HG03378 (cell line): ENCODE measurements around the gene CNTNAP3B.
"Not testable (repeated sequence)": the region's sequence is repeated elsewhere in the genome, so short reads cannot be mapped to it uniquely, and the experiment has no call there.

Experiments used
- ATAC-seq: cut with Tn5 transposase; IDR thresholded peaks from one replicate; pipeline ENCODE4 v1.9.1; 2021; ENCODE audit warnings: mild to moderate bottlenecking, moderate library complexity; ENCODE audit not compliant: unreplicated experiment

CNTNAP3B gene

DNA sequence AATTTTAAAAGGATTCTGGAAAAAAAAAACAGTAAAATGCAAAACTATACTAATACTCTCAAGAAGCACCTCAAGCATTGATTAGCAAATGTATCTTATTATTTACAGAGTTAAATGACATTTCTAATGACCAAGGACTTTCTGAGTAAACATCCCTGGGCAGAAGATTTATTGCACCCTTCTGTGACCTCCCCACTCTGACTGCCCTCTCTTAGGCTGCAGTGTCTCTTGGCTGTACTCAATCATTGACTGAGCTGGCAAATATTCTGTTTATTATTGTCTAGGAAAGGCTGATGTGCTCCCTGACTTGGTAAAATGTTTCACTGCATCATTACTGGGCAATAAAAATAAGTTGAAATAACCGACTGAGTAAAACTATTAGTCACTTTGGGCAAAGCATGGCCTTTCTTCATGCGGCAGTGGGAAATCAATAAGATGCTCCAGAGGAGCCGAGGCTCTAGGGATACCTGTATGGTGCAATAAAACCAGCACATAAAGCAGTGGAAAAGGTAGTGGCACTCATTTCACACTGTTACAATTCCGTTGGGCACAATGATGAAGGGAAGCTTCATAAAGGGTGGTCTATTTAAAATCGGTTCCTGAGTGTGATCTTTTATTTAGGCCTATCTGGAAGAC lies 151.1 kb downstream of the CNTNAP3B start:
- ATAC-seq: not testable (repeated sequence)

DNA sequence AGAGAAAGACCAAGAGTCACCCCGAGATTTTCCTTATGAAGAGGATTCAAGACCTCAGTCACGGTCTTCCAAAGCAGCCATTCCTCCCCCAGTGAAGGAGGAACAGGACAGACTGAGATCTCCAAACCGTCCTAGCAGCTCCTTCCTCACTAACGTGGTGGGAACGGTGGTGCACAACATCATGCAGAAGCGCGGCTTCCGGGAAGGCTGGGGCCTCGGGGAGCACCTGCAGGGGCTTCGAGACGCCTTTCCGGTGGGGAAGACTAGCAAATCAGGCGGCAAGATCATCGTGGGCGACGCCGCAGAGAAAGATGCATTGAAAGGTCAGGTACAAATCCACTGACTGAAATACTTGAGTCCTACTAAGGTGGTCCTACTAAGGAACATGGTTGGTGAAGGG lies 154.3 kb downstream of the CNTNAP3B start:
- ATAC-seq: not testable (repeated sequence)

DNA sequence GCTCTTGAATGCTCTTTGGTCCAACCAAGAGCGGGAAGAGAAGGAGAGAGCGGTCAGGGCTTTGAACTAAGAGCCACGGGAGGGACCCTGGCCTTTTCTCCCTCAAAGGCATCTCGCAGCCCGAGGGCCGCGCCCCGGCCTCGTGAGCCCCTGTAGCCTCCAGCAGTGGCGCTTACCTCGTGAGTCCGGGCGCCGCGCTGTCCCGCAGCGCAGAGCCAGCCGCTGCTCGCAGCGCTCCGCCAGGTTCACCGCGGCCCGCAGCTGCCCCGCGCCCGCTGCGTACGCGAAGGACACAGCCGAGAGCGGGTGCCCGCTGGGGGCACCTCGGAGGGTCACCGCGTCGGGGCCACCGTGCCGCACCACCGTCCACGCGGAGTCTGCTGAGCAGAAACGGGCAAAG lies 176.2 kb downstream of the CNTNAP3B start:
- not testable (repeated sequence) for ATAC-seq

DNA sequence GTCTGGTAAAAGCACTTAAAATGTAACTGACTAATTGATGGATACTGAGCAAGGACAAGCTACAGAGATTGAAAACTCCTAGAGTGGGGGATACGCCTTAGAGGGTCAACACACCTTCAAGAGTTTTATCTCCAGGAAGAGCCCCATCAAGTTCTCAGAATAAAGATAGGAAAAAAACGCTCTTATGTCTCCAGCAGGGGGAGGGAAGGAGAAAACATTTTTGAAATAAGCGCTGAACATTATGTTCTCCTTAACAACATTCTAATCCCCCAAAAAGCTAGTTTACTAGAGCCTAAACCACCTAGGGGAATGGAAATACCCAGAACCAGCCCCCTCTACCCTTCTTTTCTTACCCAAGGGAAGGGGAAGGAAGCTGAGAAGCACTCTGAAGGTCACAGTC lies 187.5 kb downstream of the CNTNAP3B start:
- ATAC-seq: not testable (repeated sequence)

DNA sequence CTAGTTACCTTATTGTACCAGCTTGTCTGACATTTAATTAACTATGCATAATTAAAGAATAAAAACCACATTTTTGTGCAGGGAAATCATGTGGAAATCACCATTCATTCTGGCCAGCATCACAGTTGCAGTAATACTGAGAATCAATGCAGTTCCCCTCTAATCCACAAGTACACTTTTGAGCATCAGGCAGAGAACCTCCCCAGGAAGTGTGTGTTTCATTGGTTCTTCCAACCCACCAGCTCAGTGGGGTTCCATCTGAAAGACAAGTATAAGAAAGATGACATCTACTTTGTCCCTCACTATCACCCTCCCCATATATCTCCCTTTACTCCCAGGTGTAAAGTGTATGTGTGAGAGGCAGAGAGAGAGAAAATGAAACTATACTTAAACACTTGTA lies 191.1 kb downstream of the CNTNAP3B start:
- ATAC-seq: not testable (repeated sequence)

DNA sequence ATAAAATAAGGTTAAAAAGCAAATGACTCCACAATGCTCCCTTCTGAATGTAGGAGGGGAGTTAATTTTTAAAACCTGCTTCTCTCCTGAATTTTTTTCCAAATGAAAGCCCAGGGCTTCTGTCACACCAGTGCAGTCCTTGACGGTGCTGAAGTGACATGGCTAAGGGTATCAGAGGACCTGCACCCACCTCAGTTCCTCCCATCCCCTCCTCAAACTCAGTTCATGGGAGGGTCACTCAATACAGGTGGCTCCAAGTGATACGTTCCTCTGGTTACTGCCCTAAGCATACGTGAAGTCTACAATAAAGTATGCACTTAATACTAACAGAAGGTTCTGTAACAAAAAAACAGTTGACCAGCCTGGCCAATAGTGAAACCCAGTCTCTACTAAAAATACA lies 193.5 kb downstream of the CNTNAP3B start:
- ATAC-seq: not testable (repeated sequence)

DNA sequence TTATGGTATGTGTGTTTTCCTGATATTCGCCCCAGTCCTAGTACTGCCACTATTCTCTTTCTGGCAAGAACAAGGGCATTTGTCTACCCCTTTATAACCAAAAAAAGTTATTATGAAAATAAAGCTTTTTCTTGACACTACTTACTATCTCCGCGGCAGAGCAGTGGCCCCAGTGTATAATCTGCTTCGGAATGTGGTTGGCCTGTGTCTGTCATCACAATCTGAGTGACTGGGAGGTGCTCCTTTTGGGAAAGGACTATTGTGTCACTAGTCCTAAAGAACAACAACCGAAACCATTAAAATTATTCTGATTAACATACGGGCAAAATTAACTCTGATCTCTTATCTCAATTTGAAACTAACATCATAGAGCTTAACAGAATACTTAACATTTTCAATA lies 200.1 kb downstream of the CNTNAP3B start:
- ATAC-seq: not testable (repeated sequence)

DNA sequence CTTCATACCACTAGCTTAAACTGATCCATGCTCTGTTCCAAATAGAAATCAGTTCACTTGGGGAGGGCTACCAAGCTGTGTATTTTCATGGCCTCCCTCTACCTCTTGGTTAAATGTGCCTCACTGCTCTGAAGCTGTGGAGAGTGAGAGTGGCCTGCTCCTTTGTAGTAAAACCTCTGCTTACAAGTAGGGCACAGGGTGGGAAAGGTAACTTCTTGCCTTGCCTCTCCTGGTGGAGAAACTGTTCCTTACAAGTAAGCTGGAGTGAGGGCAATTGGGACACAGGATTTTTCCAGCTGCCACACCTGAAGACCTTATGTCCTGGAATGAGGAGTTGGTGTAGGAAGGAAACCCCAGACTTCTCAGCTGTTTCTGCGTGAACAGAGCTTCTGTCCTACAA lies 211.9 kb downstream of the CNTNAP3B start:
- not testable (repeated sequence) for ATAC-seq

DNA sequence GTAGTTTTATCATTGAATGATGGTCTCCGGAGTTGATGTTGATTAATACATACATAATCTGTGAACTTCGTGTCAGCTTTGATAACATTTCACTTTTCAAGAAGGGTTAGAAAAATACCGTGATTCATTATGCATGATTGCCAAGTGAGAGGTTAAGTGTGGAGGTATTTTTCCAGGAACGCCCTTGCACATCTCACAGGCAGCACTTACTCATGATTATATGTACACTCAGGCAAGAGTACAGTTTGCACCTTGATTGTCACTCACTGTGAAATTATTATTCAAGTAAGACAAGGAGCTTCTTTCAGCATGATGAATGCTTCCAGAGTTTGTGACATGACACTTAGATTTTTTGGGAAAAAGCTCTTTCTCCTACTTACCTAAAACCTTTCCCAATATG lies 223.7 kb downstream of the CNTNAP3B start:
- ATAC-seq: not testable (repeated sequence)

DNA sequence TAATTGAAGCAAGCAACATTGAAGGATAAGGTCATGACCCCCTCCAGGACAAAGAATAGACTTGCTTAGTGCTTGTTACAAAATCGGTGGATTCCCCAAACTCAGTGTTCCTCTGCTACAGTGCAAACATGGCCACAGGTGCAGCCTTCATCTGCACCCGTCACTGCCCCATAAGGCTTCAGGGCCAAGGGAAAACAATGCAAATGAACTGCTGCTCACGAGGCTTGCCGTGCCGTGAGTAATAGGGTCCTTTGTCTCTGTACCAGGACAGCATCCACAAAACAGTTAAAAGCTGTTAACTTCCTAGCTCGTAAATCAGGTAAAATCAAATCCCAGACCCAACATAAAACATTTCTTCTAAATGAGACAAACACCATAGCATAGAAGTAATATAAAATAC lies 226.5 kb downstream of the CNTNAP3B start:
- ATAC-seq: not testable (repeated sequence)

DNA sequence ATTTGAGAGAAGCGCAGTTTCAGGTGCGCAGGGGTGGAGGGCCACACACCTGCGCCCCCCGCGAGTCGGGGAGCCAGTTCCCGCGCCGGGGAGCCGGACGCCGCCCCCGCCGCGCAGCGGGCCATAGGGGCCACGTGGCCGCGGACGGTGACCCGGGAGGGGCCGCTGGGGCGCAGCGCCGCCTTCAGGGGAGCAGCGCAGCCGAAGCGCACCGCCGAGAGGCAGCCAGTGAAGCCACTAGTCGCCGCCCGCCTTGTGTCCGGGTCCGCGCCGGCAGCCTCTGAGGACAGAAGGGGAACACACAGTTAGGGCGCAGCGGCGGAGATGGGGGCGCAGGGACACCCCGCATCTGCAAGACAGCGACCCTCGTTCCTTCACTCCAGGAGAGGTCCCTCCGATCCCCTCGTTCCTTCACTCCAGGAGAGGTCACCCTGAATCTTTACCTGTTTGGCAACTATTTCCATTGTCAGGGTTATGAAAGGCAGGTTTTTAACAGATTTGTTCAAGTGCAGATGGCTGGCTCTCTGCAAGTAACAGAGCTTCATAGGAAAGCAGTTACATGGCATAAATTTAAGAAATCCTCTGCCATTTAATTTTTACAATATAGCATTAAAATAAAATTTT lies 230.4 kb downstream of the CNTNAP3B start:
- not testable (repeated sequence) for ATAC-seq

DNA sequence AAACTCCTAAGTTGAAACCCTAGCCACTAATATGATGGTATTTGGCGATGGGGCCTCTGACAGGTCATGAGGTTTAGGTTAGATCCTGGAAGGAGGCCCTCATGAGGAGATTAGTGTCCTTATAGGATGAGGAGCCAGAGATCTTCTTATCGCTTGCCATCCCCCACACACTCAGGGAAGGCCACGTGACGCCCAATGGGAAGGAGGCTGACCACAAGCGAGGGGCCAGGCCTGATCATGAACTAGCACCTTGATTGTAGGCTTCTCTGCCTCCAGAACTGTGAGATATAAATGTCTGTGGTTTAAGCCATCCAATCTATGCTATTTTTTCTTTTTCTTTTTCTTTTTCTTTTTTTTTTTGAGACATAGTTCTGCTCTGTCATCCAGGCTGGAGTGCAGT lies 254.7 kb downstream of the CNTNAP3B start:
- not testable (repeated sequence) for ATAC-seq

DNA sequence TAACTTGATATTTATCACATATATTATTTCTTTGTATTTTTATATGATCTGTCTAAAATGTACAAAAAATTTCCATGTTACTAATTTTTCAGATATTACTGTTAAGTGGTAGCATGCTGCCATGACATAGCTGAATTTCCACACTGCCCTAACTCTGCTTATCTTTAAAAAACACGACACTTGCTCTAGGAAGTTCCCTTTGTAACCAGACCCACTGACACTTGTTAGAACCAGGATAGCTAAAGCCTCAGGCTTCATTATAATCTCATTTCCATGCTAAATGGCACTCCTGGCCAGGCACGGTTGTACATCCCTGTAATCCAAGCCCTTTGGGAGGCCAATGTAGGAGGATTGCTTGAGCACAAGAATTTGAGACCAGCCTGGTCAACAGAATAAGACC lies 273.8 kb downstream of the CNTNAP3B start:
- not testable (repeated sequence) for ATAC-seq

DNA sequence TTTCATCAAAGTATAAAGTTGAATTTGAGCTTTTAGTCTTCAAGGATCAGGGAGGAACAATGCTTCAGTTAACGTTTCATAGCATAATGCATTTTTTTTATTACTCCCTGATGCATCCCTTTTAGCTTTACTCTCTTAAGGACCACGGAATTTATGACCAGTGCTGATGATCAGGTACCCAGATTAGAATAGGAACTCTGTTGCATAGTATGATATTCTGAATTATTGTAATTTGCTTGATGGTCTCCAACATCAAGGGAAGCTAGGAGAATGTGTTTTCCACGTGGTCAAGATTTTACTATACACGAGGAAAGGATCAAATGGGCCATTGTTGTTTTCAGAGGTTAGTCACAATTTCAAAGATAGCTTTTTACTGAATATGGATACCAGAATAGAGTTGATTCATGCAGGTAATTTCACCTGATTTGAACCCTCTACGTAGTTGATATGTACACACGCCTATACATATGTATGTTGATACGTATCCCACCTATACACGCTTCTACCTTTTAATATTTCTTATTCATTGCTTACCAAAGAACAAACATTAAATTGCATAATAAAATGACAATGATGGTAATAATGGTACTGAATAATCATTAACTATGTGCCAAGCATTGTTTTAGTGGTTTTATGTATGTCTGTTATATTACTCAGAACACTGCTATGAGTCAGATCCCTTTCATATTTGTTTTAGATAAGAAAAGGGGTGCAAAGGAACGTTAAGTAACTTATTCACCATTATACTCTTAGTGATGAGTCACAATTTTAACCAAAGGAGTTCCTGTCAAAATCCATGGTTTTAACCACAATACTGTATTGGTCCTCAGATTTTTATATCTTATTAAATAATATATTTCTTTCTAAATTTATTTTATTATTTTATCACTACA lies 277.1 kb downstream of the CNTNAP3B start:
- ATAC-seq: not testable (repeated sequence)

DNA sequence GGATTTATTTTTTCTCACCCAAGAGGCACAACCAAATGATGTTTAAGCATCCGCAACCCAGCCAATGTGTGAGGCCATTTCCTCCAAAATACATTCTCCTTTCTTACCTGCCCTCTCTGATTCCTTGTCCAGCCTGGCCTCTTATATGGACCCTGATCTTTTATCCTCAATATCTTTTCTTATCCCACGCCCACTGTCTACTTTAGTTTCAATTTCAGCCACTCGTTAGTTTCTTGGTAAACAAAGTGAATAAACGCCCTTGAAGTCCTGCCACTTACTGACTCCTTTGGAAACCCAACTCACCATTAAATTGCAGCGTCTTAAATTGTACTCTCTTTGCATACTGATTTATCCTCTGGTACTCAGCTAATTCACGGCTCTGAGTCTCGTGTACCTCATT lies 281.4 kb downstream of the CNTNAP3B start:
- not testable (repeated sequence) for ATAC-seq
